ENCODE measurements around the gene SMIM35.

GRCh38 chr11:118004543-118005223 lies 82.1 kb downstream of the SMIM35 start:
- TF ChIP-seq CTCF (IDR thresholded peaks at IDR 0.05) (no peak), POLR2A (IDR thresholded peaks at IDR 0.05) (no peak)
